IMR-90 (cell line): ENCODE measurements around the gene TRAPPC4. TPM values are rescaled to one million over a fixed set of nuclear protein-coding genes. Genes with fewer than 3 reads are reported as not detected.

Experiments used
- ATAC-seq: fragments of 200-7000 bp; cut with Tn5 transposase; 2 replicates; pipeline ENCODE4 v1.9.1; 2020; ENCODE audit warnings: low read depth, mild to moderate bottlenecking, moderate library complexity
- BruUV-seq: library from RNA; stranded (reverse); fragments of 400-500 nt; replicated peaks from 2 replicates; lab custom pipeline; 2021; lab: Mats Ljungman, UMichigan
- CTCF ChIA-PET: fragments of 300-600 bp; formaldehyde crosslinking; extraction: SDS; loops from one replicate; lab custom pipeline; 2021; ENCODE audit warnings: antibody characterized with exemption; lab: Yijun Ruan, JAX
- POLR2A ChIA-PET: fragments of 300-600 bp; sonication (Branson Sonifier 250); formaldehyde crosslinking; loops from one replicate; lab custom pipeline; 2022; ENCODE audit warnings: antibody characterized with exemption; ENCODE audit not compliant: unreplicated experiment; lab: Charles Lee
- DNase-seq: peaks from one replicate; pipeline ENCODE4 v3.0.0; 2013
- H2AFZ ChIP-seq: replicated peaks from 2 replicates; pipeline ENCODE3; 2013; ENCODE audit warnings: low read length, mild to moderate bottlenecking; ENCODE audit not compliant: poor library complexity
- H2AK5ac ChIP-seq: 2 replicates; pipeline ENCODE4 v1.6.1; 2013; ENCODE audit warnings: low read depth, low read length, inconsistent platforms
- H2AK9ac ChIP-seq: replicated peaks from 2 replicates; pipeline ENCODE3; 2013; ENCODE audit warnings: mild to moderate bottlenecking, low read depth, low read length, moderate library complexity; ENCODE audit not compliant: poor library complexity
- H2BK120ac ChIP-seq: 2 replicates; pipeline ENCODE4 v1.6.1; 2013; ENCODE audit warnings: low read depth, low read length, inconsistent platforms
- H2BK15ac ChIP-seq: 3 replicates; pipeline ENCODE4 v1.6.1; 2013; ENCODE audit warnings: low read depth, low read length, inconsistent platforms
- H2BK20ac ChIP-seq: 2 replicates; pipeline ENCODE4 v1.6.1; 2013; ENCODE audit warnings: low read depth, mild to moderate bottlenecking, inconsistent platforms, low read length, moderate library complexity
- H2BK5ac ChIP-seq: 2 replicates; pipeline ENCODE4 v1.6.1; 2013; ENCODE audit warnings: mild to moderate bottlenecking, low read depth, low read length, inconsistent platforms; ENCODE audit not compliant: poor library complexity, severe bottlenecking
- H3K14ac ChIP-seq: replicated peaks from 2 replicates; pipeline ENCODE4 v1.6.1; 2013; ENCODE audit warnings: low read depth, low read length, inconsistent platforms
- H3K18ac ChIP-seq: 2 replicates; pipeline ENCODE4 v1.6.1; 2013; ENCODE audit warnings: low read depth, low read length, control low read depth
- H3K23ac ChIP-seq: 2 replicates; pipeline ENCODE4 v1.6.1; 2013; ENCODE audit warnings: low read depth, low read length, inconsistent platforms
- H3K27ac ChIP-seq: 2 replicates; pipeline ENCODE4 v1.5.1; 2013; ENCODE audit warnings: mild to moderate bottlenecking, control low read depth, low read length; ENCODE audit not compliant: insufficient read depth
- H3K27me3 ChIP-seq: 2 replicates; pipeline ENCODE4 v1.6.1; 2013; ENCODE audit warnings: low read length; ENCODE audit not compliant: control insufficient read depth, insufficient read depth
- H3K36me3 ChIP-seq: 2 replicates; pipeline ENCODE4 v1.6.1; 2013; ENCODE audit warnings: low read length, mixed read lengths; ENCODE audit not compliant: control insufficient read depth, insufficient read depth
- H3K4ac ChIP-seq: 2 replicates; pipeline ENCODE4 v1.6.1; 2013; ENCODE audit warnings: low read depth, low read length, inconsistent platforms
- H3K4me1 ChIP-seq: 2 replicates; pipeline ENCODE4 v1.6.1; 2013; ENCODE audit warnings: low read length, mixed read lengths; ENCODE audit not compliant: control insufficient read depth, insufficient read depth
- H3K4me2 ChIP-seq: 2 replicates; pipeline ENCODE4 v1.6.1; 2013; ENCODE audit warnings: low read depth, mild to moderate bottlenecking, control low read depth, low read length, moderate library complexity
- H3K4me3 ChIP-seq: 2 replicates; pipeline ENCODE4 v1.5.1; 2013; ENCODE audit warnings: low read depth, mild to moderate bottlenecking, control low read depth, low read length, moderate library complexity; ENCODE audit not compliant: insufficient read depth
- H3K56ac ChIP-seq: 2 replicates; pipeline ENCODE4 v1.6.1; 2013; ENCODE audit warnings: low read length, inconsistent platforms; ENCODE audit not compliant: insufficient read depth; ENCODE audit errors: extremely low read depth
- H3K79me1 ChIP-seq, 2 experiments: 2 replicates each; pipeline ENCODE4 v1.6.1; 2013; ENCODE audit warnings: low read length in 2 of 2, inconsistent platforms in 1 of 2, low read depth in 1 of 2
- H3K9ac ChIP-seq: 2 replicates; pipeline ENCODE4 v1.6.1; 2013; ENCODE audit warnings: low read depth, low read length, control low read depth
- H3K9me1 ChIP-seq: 2 replicates; pipeline ENCODE4 v1.6.1; 2013; ENCODE audit warnings: low read length, inconsistent platforms; ENCODE audit not compliant: insufficient read depth
- H3K9me3 ChIP-seq: 2 replicates; pipeline ENCODE4 v1.6.1; 2013; ENCODE audit warnings: low read length; ENCODE audit not compliant: control insufficient read depth, insufficient read depth
- H4K20me1 ChIP-seq: 2 replicates; pipeline ENCODE4 v1.6.1; 2013; ENCODE audit warnings: low read length, inconsistent platforms; ENCODE audit not compliant: insufficient read depth
- H4K5ac ChIP-seq: 2 replicates; pipeline ENCODE4 v1.6.1; 2013; ENCODE audit warnings: mild to moderate bottlenecking, low read depth, low read length, control low read depth
- H4K8ac ChIP-seq, 2 experiments: 2 replicates each; pipeline ENCODE4 v1.6.1; 2013; ENCODE audit warnings: low read depth in 2 of 2, low read length in 2 of 2, control low read depth in 1 of 2, inconsistent platforms in 1 of 2
- H4K91ac ChIP-seq: 2 replicates; pipeline ENCODE4 v1.6.1; 2013; ENCODE audit warnings: low read depth, low read length, inconsistent platforms; ENCODE audit not compliant: insufficient read depth
- BHLHE40 ChIP-seq: fragments of 150-350 bp; IDR thresholded peaks from 2 replicates; pipeline ENCODE4 v1.6.1; 2016; ENCODE audit warnings: mild to moderate bottlenecking, low read depth, low read length
- CEBPB ChIP-seq: IDR thresholded peaks from 2 replicates; pipeline ENCODE4 v1.6.1; 2012; ENCODE audit warnings: low read depth, low read length, improper control_type of control experiment
- CHD1 ChIP-seq: IDR thresholded peaks from 2 replicates; pipeline ENCODE4 v1.6.1; 2012; ENCODE audit warnings: low read depth, low read length, improper control_type of control experiment
- FOS ChIP-seq: fragments of 150-350 bp; IDR thresholded peaks from 2 replicates; pipeline ENCODE4 v1.6.1; 2016; ENCODE audit warnings: low read depth, low read length
- MAFK ChIP-seq: IDR thresholded peaks from 2 replicates; pipeline ENCODE4 v1.6.1; 2012; ENCODE audit warnings: low read depth, low read length, improper control_type of control experiment
- MAZ ChIP-seq: IDR thresholded peaks from 2 replicates; pipeline ENCODE4 v1.6.1; 2012; ENCODE audit warnings: low read depth, mild to moderate bottlenecking, low read length, improper control_type of control experiment, moderate library complexity, borderline replicate concordance
- MXI1 ChIP-seq: IDR thresholded peaks from 2 replicates; pipeline ENCODE4 v1.6.1; 2012; ENCODE audit warnings: low read depth, mild to moderate bottlenecking, low read length, moderate library complexity, borderline replicate concordance
- NFE2L2 ChIP-seq: fragments of 150-350 bp; IDR thresholded peaks from 2 replicates; pipeline ENCODE4 v1.6.1; 2016; ENCODE audit warnings: low read depth, mild to moderate bottlenecking, low read length
- POLR2A ChIP-seq: IDR thresholded peaks from 2 replicates; pipeline ENCODE4 v1.6.1; 2012; ENCODE audit warnings: mild to moderate bottlenecking, low read depth, low read length
- RAD21 ChIP-seq: IDR thresholded peaks from 2 replicates; pipeline ENCODE4 v1.6.1; 2012; ENCODE audit warnings: low read length, improper control_type of control experiment
- RCOR1 ChIP-seq: IDR thresholded peaks from 2 replicates; pipeline ENCODE4 v1.6.1; 2012; ENCODE audit warnings: mild to moderate bottlenecking, low read length, improper control_type of control experiment; ENCODE audit not compliant: insufficient replicate concordance
- RFX5 ChIP-seq: IDR thresholded peaks from 2 replicates; pipeline ENCODE4 v1.8.0; 2012; ENCODE audit warnings: low read depth, mild to moderate bottlenecking, low read length, moderate library complexity
- SMC3 ChIP-seq: fragments of 150-350 bp; IDR thresholded peaks from 2 replicates; pipeline ENCODE4 v1.6.1; 2016; ENCODE audit warnings: low read depth, mild to moderate bottlenecking, antibody characterized with exemption, low read length, moderate library complexity
- WGBS, 2 experiments: methylation state at CpG; one replicate each; pipeline versions ENCODE4 v1.1.5 to v1.1.7; 2013; ENCODE audit warnings: missing lambda C conversion rate in 2 of 2; ENCODE audit not compliant: insufficient read length in 1 of 2; ENCODE audit errors: extremely low coverage in 2 of 2; 5-methylcytosine and 5-hydroxymethylcytosine counted together
- dilution Hi-C: fragments of 300-500 bp; cut with HindIII; formaldehyde crosslinking; loops from one replicate; pipeline ENCODE4 v1.14.3; 2018; ENCODE audit warnings: low sequenced_read_pairs; ENCODE audit not compliant: unreplicated experiment
- in situ Hi-C: fragments of 300-500 bp; cut with MboI; formaldehyde crosslinking; loops from 3 replicates; pipeline ENCODE4 v1.14.3; 2019; ENCODE audit warnings: low sequenced_read_pairs, inconsistent platforms, mixed read lengths
- intact Hi-C: fragments of 100-400 bp; cut with micrococcal nuclease; formaldehyde crosslinking; loops from 2 replicates; pipeline ENCODE4 v1.10.0; 2022
- polyA plus RNA-seq, 3 experiments: library from polyadenylated mRNA; depleted of rRNA; stranded (reverse); fragments of >200 nt; gene quantifications; 2 replicates each; pipeline ENCODE4 v1.2.3, GENCODE V29; 2012; ENCODE audit warnings: low replicate concordance in 1 of 3
- total RNA-seq: library from RNA; depleted of rRNA; stranded (reverse); fragments of >200 nt; gene quantifications from 2 replicates; pipeline ENCODE4 v1.2.3, GENCODE V29; 2012
- TF ChIP-seq, protein P1 (sequence below): fragments of 150-350 bp; IDR thresholded peaks from 2 replicates; pipeline ENCODE4 v1.6.1; 2017; ENCODE audit warnings: mild to moderate bottlenecking, antibody characterized with exemption, low read length, low read depth
- TF ChIP-seq, protein P2 (sequence below): fragments of 150-350 bp; IDR thresholded peaks from 2 replicates; pipeline ENCODE4 v1.6.1; 2016; ENCODE audit warnings: low read depth, mild to moderate bottlenecking, low read length, moderate library complexity, borderline replicate concordance
- TF ChIP-seq, protein P3 (sequence below): conservative IDR thresholded peaks from 2 replicates; pipeline ENCODE4 v1.5.1; 2012; ENCODE audit warnings: mild to moderate bottlenecking, low read depth, low read length, improper control_type of control experiment

The TRAPPC4 gene
- total and polyA plus RNA-seq, 2 of the 4 experiments (the other 2 are of a cell fraction): 102 to 162 TPM

DNA sequence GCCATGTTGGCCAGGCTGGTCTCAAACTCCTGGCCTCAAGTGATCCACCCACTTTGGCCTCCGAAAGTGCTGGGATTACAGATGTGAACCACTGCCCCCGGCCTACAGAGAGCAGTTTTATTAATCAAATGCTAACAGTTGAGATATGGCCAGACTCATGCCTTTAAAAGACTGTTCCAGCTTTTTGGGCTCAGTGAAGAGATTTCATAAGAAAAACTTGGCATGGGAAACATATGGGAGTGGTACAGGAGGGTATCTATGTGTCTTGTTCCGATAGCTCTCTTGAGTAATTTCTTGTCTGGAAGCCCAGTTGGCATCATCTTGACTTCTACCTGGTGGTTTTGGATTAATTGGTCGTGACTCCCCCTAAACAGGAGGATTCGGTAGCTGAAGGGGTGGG lies 20.3 kb downstream of the TRAPPC4 start:
- Histone ChIP-seq H3K4me2 (no peak overlapping the region), H3K4ac (no peak overlapping the region), H3K56ac (no peak overlapping the region), H3K9ac (no peak overlapping the region), H3K36me3 (no peaks in the 10 kb centered on the region; the same call in 1 of the 2 replicates), H3K9me3 (no peaks in the 10 kb centered on the region), H2BK5ac (no peak overlapping the region), H4K5ac (no peak overlapping the region), H3K9me1 (no peaks in the 10 kb centered on the region), H3K4me3 (no peak overlapping the region), H4K91ac (no peak overlapping the region), H2BK120ac (no peak overlapping the region), H2AFZ (no peak overlapping the region), H3K27ac (no peak overlapping the region), H3K18ac (no peak overlapping the region), H3K79me1 (no peaks in the 10 kb centered on the region), H3K14ac (no peak overlapping the region), H4K20me1 (no peaks in the 10 kb centered on the region), H3K4me1 (no peaks in the 10 kb centered on the region), H2BK15ac (no peak overlapping the region), H3K27me3 (no peaks in the 10 kb centered on the region), H2AK5ac (no peak overlapping the region), H2BK20ac (no peak overlapping the region), H4K8ac (no peak overlapping the region), H2AK9ac (no peak overlapping the region), H3K23ac (no peak overlapping the region)
- DNase-seq (no peak), ATAC-seq (no peak)
- ChIA-PET CTCF (no interaction called here), POLR2A (no interaction called here)
- intact Hi-C loops: no loop called here
- 83% methylated on average over 3 of the region's 5 CpGs; no CpG with 5 or more reads in 1 of the 2 experiments for WGBS, 2 experiments
- in situ Hi-C loops: no loop called here
- dilution Hi-C loops: no loop called here
- TF ChIP-seq, protein P1, sequence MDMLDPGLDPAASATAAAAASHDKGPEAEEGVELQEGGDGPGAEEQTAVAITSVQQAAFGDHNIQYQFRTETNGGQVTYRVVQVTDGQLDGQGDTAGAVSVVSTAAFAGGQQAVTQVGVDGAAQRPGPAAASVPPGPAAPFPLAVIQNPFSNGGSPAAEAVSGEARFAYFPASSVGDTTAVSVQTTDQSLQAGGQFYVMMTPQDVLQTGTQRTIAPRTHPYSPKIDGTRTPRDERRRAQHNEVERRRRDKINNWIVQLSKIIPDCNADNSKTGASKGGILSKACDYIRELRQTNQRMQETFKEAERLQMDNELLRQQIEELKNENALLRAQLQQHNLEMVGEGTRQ: no peak
- TF ChIP-seq RCOR1 (no peak), RAD21 (no peak), RFX5 (no peak), BHLHE40 (no peak), NFE2L2 (no peak), MAZ (no peak), MXI1 (no peak), MAFK (no peak), FOS (no peak), CEBPB (no peak), POLR2A (no peak), SMC3 (no peak), CHD1 (no peak)
- TF ChIP-seq, protein P2, sequence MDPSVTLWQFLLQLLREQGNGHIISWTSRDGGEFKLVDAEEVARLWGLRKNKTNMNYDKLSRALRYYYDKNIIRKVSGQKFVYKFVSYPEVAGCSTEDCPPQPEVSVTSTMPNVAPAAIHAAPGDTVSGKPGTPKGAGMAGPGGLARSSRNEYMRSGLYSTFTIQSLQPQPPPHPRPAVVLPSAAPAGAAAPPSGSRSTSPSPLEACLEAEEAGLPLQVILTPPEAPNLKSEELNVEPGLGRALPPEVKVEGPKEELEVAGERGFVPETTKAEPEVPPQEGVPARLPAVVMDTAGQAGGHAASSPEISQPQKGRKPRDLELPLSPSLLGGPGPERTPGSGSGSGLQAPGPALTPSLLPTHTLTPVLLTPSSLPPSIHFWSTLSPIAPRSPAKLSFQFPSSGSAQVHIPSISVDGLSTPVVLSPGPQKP: no peak
- TF ChIP-seq, protein P3, sequence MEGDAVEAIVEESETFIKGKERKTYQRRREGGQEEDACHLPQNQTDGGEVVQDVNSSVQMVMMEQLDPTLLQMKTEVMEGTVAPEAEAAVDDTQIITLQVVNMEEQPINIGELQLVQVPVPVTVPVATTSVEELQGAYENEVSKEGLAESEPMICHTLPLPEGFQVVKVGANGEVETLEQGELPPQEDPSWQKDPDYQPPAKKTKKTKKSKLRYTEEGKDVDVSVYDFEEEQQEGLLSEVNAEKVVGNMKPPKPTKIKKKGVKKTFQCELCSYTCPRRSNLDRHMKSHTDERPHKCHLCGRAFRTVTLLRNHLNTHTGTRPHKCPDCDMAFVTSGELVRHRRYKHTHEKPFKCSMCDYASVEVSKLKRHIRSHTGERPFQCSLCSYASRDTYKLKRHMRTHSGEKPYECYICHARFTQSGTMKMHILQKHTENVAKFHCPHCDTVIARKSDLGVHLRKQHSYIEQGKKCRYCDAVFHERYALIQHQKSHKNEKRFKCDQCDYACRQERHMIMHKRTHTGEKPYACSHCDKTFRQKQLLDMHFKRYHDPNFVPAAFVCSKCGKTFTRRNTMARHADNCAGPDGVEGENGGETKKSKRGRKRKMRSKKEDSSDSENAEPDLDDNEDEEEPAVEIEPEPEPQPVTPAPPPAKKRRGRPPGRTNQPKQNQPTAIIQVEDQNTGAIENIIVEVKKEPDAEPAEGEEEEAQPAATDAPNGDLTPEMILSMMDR: no peak
- no TSS peak for BruUV-seq
